ENCODE measurements around the gene RGS3.

The RGS3 gene

GRCh38 chr9:113506090-113506589 is 42.6 kb downstream of the RGS3 start:
- DNase-seq (ENCODE audit: insufficient read length) (no peak), FAIRE-seq (no peak)
- TF ChIP-seq TAF1 (IDR thresholded peaks at IDR 0.05; ENCODE audit: borderline replicate concordance, low read depth, low read length), result no peak
- TF ChIP-seq POLR2AphosphoS5 (IDR thresholded peaks at IDR 0.05; ENCODE audit: low read depth, low read length), result no peak
- TF ChIP-seq POLR2A (IDR thresholded peaks at IDR 0.05; ENCODE audit: low read depth, low read length), result no peak

GRCh38 chr9:113507256-113507655 is 43.7 kb downstream of the RGS3 start:
- FAIRE-seq (no peak), DNase-seq (ENCODE audit: insufficient read length) (no peak)
- no peak for TF ChIP-seq POLR2AphosphoS5 (IDR thresholded peaks at IDR 0.05; ENCODE audit: low read depth, low read length)

GRCh38 chr9:113508111-113508749 is 44.7 kb downstream of the RGS3 start:
- FAIRE-seq, result peak; percentile 53
- TF ChIP-seq TAF1 (IDR thresholded peaks at IDR 0.05; ENCODE audit: borderline replicate concordance, low read depth, low read length) (no peak), POLR2A (IDR thresholded peaks at IDR 0.05; ENCODE audit: low read depth, low read length) (no peak), POLR2AphosphoS5 (IDR thresholded peaks at IDR 0.05; ENCODE audit: low read depth, low read length) (no peak)
- no peak for DNase-seq (ENCODE audit: insufficient read length)

GRCh38 chr9:113509463-113509862 is 45.9 kb downstream of the RGS3 start:
- FAIRE-seq (no peak), DNase-seq (ENCODE audit: insufficient read length) (no peak)
- TF ChIP-seq POLR2A (IDR thresholded peaks at IDR 0.05; ENCODE audit: low read depth, low read length), result no peak
- no peak for TF ChIP-seq POLR2AphosphoS5 (IDR thresholded peaks at IDR 0.05; ENCODE audit: low read depth, low read length)
- TF ChIP-seq TAF1 (IDR thresholded peaks at IDR 0.05; ENCODE audit: borderline replicate concordance, low read depth, low read length), result no peak

GRCh38 chr9:113511047-113511521 is 47.6 kb downstream of the RGS3 start:
- no peak for FAIRE-seq
- no peak for DNase-seq (ENCODE audit: insufficient read length)
- TF ChIP-seq TAF1 (IDR thresholded peaks at IDR 0.05; ENCODE audit: borderline replicate concordance, low read depth, low read length) (no peak), POLR2A (IDR thresholded peaks at IDR 0.05; ENCODE audit: low read depth, low read length) (no peak), POLR2AphosphoS5 (IDR thresholded peaks at IDR 0.05; ENCODE audit: low read depth, low read length) (no peak)

- TF ChIP-seq TAF1 (IDR thresholded peaks at IDR 0.05; ENCODE audit: borderline replicate concordance, low read depth, low read length) (no peak), POLR2A (IDR thresholded peaks at IDR 0.05; ENCODE audit: low read depth, low read length) (peak; percentile 19; the same call in 1 of the 2 replicates)
- peak; percentile 58 for DNase-seq (ENCODE audit: insufficient read length)
- FAIRE-seq, result peak; percentile 94
These were observed 48.6 kb downstream of the RGS3 start for GRCh38 chr9:113511856-113512761.

- no peak for FAIRE-seq
- TF ChIP-seq TAF1 (IDR thresholded peaks at IDR 0.05; ENCODE audit: borderline replicate concordance, low read depth, low read length), result no peak
- no peak for TF ChIP-seq POLR2A (IDR thresholded peaks at IDR 0.05; ENCODE audit: low read depth, low read length)
- TF ChIP-seq POLR2AphosphoS5 (IDR thresholded peaks at IDR 0.05; ENCODE audit: low read depth, low read length), result no peak
- no peak for DNase-seq (ENCODE audit: insufficient read length)
These were observed 49.6 kb downstream of the RGS3 start for GRCh38 chr9:113513111-113513510.

GRCh38 chr9:113513536-113513935 is 50.0 kb downstream of the RGS3 start:
- FAIRE-seq (peak; percentile 44), DNase-seq (ENCODE audit: insufficient read length) (no peak)
- TF ChIP-seq TAF1 (IDR thresholded peaks at IDR 0.05; ENCODE audit: borderline replicate concordance, low read depth, low read length) (no peak), POLR2A (IDR thresholded peaks at IDR 0.05; ENCODE audit: low read depth, low read length) (no peak), POLR2AphosphoS5 (IDR thresholded peaks at IDR 0.05; ENCODE audit: low read depth, low read length) (no peak)

- FAIRE-seq (no peak), DNase-seq (ENCODE audit: insufficient read length) (no peak)
- no peak for TF ChIP-seq TAF1 (IDR thresholded peaks at IDR 0.05; ENCODE audit: borderline replicate concordance, low read depth, low read length)
- no peak for TF ChIP-seq POLR2AphosphoS5 (IDR thresholded peaks at IDR 0.05; ENCODE audit: low read depth, low read length)
- TF ChIP-seq POLR2A (IDR thresholded peaks at IDR 0.05; ENCODE audit: low read depth, low read length), result no peak
These were observed 50.5 kb downstream of the RGS3 start for GRCh38 chr9:113514061-113514460.

GRCh38 chr9:113514748-113515147 is 51.2 kb downstream of the RGS3 start:
- FAIRE-seq, result no peak
- DNase-seq (ENCODE audit: insufficient read length), result no peak
- TF ChIP-seq POLR2A (IDR thresholded peaks at IDR 0.05; ENCODE audit: low read depth, low read length), result no peak
- no peak for TF ChIP-seq POLR2AphosphoS5 (IDR thresholded peaks at IDR 0.05; ENCODE audit: low read depth, low read length)
- no peak for TF ChIP-seq TAF1 (IDR thresholded peaks at IDR 0.05; ENCODE audit: borderline replicate concordance, low read depth, low read length)

GRCh38 chr9:113515862-113516261 is 52.3 kb downstream of the RGS3 start:
- no peak for TF ChIP-seq POLR2A (IDR thresholded peaks at IDR 0.05; ENCODE audit: low read depth, low read length)
- no peak for TF ChIP-seq TAF1 (IDR thresholded peaks at IDR 0.05; ENCODE audit: borderline replicate concordance, low read depth, low read length)
- TF ChIP-seq POLR2AphosphoS5 (IDR thresholded peaks at IDR 0.05; ENCODE audit: low read depth, low read length), result no peak
- no peak for DNase-seq (ENCODE audit: insufficient read length)
- FAIRE-seq, result peak; percentile 17
